ENCODE data around the gene COG8.

Gene COG8

DNA sequence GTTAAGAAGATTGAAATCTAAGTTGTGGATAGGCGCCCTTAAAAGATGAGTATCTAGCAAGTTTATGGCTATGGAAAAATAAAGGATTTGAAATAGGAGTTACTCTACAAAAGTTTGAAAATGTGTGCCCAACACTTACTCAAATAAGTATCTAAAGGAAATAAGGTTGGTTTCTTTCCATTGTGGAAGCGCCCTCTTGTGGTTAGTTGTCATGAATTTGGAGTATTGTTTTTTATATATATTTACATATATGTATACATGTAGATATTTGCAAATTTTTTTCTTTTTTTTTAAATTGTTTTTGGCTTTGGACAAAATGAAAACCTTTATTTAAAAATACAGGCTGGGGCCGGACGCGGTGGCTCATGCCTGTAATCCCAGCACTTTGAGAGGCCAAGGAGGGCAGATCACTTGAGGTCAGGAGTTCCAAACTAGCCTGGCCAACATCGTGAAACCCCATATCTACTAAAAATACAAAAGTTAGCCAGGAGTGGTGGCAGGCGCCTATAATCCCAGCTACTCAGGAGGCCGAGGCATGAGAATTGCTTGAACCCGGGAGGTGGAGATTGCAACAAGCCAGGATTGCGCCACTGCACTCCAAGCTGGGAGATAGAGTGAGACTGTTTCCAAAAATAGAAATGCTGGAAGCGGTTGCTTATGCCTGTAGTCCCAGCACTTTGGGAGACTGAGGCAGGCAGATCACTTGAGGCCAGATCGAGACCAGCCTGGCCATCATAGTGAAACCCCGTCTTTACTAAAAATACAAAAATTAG is 52.2 kb downstream of the COG8 start:
- peak; percentile 47 for DNase-seq (ENCODE audit: low spot score)

DNA sequence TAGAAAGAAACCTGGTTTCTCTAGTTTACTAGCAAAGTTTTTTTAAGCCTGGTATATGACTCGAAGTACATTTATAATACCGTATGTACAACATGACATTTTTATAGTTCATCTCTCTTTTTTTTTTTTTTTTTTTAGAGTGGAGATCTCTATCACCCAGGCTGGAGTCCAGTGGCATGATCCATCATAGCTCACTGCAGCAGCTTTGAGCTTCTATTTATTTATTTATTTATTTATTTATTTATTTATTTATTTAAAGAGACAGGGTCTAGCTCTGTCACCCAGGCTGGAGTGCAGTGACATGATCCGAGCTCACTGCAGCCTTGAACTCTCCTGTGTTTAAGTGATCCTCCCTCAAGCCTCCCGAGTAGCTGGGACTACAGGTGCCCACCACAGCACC is 54.1 kb downstream of the COG8 start:
- DNase-seq (ENCODE audit: low spot score) = no peak

DNA sequence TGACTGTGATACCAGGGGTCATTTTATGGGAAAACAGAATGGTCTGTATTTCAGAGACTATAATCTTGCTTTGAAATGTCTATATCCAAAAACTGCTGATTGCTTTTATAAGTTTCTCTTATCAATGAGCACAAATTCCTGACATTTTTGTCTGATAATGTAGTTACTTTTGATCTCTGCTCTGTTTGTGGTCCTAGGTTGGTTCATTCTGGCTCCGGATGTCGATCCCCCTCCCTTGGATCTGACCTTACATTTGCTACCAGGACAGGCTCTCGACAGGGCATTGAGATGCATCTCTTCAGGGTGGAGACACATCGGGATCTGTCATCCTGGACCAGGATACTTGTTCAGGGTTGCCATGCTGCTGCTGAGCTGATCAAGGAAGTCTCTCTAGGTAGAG is 55.5 kb downstream of the COG8 start:
- DNase-seq (ENCODE audit: low spot score) = no peak

DNA sequence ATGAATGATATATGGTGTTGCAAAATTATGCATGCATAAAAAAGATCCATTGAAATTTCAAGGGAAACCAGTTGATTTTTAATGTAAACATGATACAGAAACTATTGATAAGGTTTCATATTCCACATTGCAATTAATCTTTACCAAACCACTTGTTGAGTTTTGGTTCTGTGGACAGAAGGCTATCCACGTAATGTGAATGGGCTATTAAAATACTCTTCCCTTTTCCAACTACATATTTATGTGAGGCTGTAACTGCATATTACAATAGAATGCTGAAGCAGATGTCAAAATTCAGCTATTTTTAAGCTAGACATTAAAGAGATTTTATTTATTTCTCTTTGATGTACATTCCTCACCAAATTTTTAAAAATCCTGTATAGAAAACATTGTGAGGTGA is 62.0 kb downstream of the COG8 start:
- DNase-seq (ENCODE audit: low spot score) = no peak
